SK-N-SH (cell line): ENCODE data around the gene CASP1. TPM values are rescaled to one million over a fixed set of nuclear protein-coding genes. Genes with fewer than 3 reads are reported as not detected.

ENCODE experiments used
- CTCF ChIA-PET: fragments of 300-600, 350-600 bp; formaldehyde crosslinking; extraction: SDS; loops from one replicate; lab custom pipeline; 2021; lab: Yijun Ruan, JAX
- POLR2A ChIA-PET: fragments of 350-600 bp; sonication (Branson Sonifier 250); formaldehyde crosslinking; extraction: SDS; loops from one replicate; lab custom pipeline; 2020; ENCODE audit warnings: antibody characterized with exemption, inconsistent platforms; lab: Yijun Ruan, JAX
- DNase-seq: peaks from one replicate; pipeline ENCODE4 v3.0.0; 2012
- H2AFZ ChIP-seq: fragments of 200-600 bp; sonication (generic); 2 replicates; pipeline ENCODE4 v1.8.1; 2016; ENCODE audit warnings: antibody characterized with exemption, mild to moderate bottlenecking, low read depth
- H3F3A ChIP-seq: fragments of 200-600 bp; sonication (generic); replicated peaks from 2 replicates; pipeline ENCODE3; 2016; ENCODE audit warnings: antibody characterized with exemption, mild to moderate bottlenecking; ENCODE audit not compliant: insufficient read depth
- H3K27ac ChIP-seq, 2 experiments: fragments of 200-500 bp in 1 of 2; fragments of 200-600 bp in 1 of 2; sonication (Bioruptor generic) in 1 of 2; sonication (generic), shearing (Covaris generic) in 1 of 2; 2 replicates each; pipeline versions ENCODE4 v1.5.1 to v1.6.1; 2014 to 2016; ENCODE audit warnings: low read depth in 2 of 2, inconsistent platforms in 1 of 2, low read length in 1 of 2, mild to moderate bottlenecking in 1 of 2, mixed read lengths in 1 of 2
- H3K27me3 ChIP-seq: fragments of 200-600 bp; sonication (generic), shearing (Covaris generic); 2 replicates; pipeline ENCODE4 v1.6.1; 2016; ENCODE audit warnings: mixed run types; ENCODE audit not compliant: insufficient read depth
- H3K36me3 ChIP-seq, 2 experiments: fragments of 200-500 bp in 1 of 2; fragments of 200-600 bp in 1 of 2; sonication (Bioruptor generic) in 1 of 2; sonication (generic) in 1 of 2; replicated peaks in 1 of 2; 2 replicates each; pipeline versions ENCODE3 to v1.5.1; 2014 to 2016; ENCODE audit warnings: low read length in 1 of 2, mild to moderate bottlenecking in 1 of 2; ENCODE audit not compliant: insufficient read depth in 2 of 2, control insufficient read depth in 1 of 2
- H3K4me1 ChIP-seq, 2 experiments: fragments of 200-500 bp in 1 of 2; fragments of 200-600 bp in 1 of 2; sonication (Bioruptor generic) in 1 of 2; sonication (generic), shearing (Covaris generic) in 1 of 2; 2 replicates each; pipeline versions ENCODE4 v1.5.1 to v1.6.1; 2014 to 2016; ENCODE audit warnings: low read depth in 1 of 2, low read length in 1 of 2, mixed run types in 1 of 2; ENCODE audit not compliant: insufficient read depth in 2 of 2, control insufficient read depth in 1 of 2
- H3K4me2 ChIP-seq: fragments of 200-600 bp; sonication (generic), shearing (Covaris generic); 2 replicates; pipeline ENCODE4 v1.6.1; 2017; ENCODE audit warnings: mixed run types
- H3K4me3 ChIP-seq, 2 experiments: fragments of 200-500 bp in 1 of 2; fragments of 200-600 bp in 1 of 2; sonication (Bioruptor generic) in 1 of 2; sonication (generic), shearing (Covaris generic) in 1 of 2; 2 replicates each; pipeline versions ENCODE4 v1.5.1 to v1.8.1; 2014 to 2016; ENCODE audit warnings: low read depth in 2 of 2, inconsistent platforms in 1 of 2, low read length in 1 of 2, mild to moderate bottlenecking in 1 of 2, mixed read lengths in 1 of 2, moderate library complexity in 1 of 2
- H3K79me2 ChIP-seq: fragments of 200-600 bp; sonication (generic); 2 replicates; pipeline ENCODE4 v1.8.1; 2017; ENCODE audit warnings: mild to moderate bottlenecking; ENCODE audit not compliant: insufficient read depth
- H3K9ac ChIP-seq: fragments of 200-600 bp; sonication (generic); 2 replicates; pipeline ENCODE4 v1.6.1; 2017; ENCODE audit warnings: mixed run types
- H3K9me2 ChIP-seq: fragments of 200-600 bp; sonication (generic); 2 replicates; pipeline ENCODE4 v1.6.1; 2017; ENCODE audit warnings: mixed run types
- H3K9me3 ChIP-seq: fragments of 200-600 bp; sonication (generic); 2 replicates; pipeline ENCODE4 v1.6.1; 2017; ENCODE audit warnings: mixed run types, mild to moderate bottlenecking, moderate library complexity
- H4K20me1 ChIP-seq: fragments of 200-600 bp; sonication (generic); 2 replicates; pipeline ENCODE4 v1.6.1; 2017; ENCODE audit warnings: mild to moderate bottlenecking, mixed run types; ENCODE audit not compliant: insufficient read depth
- ELF1 ChIP-seq: IDR thresholded peaks from 2 replicates; pipeline ENCODE4 v1.4.0; 2012
- EP300 ChIP-seq, 2 experiments: IDR thresholded peaks; 2 replicates each; pipeline versions ENCODE4 v1.4.0 to v1.6.1; 2012; ENCODE audit warnings: borderline replicate concordance in 1 of 2, low read depth in 1 of 2, low read length in 1 of 2
- EZH2phosphoT487 ChIP-seq: fragments of 200-600 bp; sonication (generic); IDR thresholded peaks from 2 replicates; pipeline ENCODE4 v1.6.1; 2017; ENCODE audit warnings: low read depth, mixed run types, mild to moderate bottlenecking, antibody characterized with exemption, moderate library complexity, borderline replicate concordance
- FOSL2 ChIP-seq: IDR thresholded peaks from 2 replicates; pipeline ENCODE4 v1.4.0; 2012; ENCODE audit warnings: low read depth, mild to moderate bottlenecking, moderate library complexity, borderline replicate concordance
- FOXM1 ChIP-seq: IDR thresholded peaks from 2 replicates; pipeline ENCODE4 v1.4.0; 2012; ENCODE audit warnings: low read depth, mild to moderate bottlenecking
- GABPA ChIP-seq: IDR thresholded peaks from 2 replicates; pipeline ENCODE4 v1.4.0; 2012; ENCODE audit warnings: low read depth, mild to moderate bottlenecking
- GATA2 ChIP-seq: sonication (generic); formaldehyde crosslinking; IDR thresholded peaks from 2 replicates; pipeline ENCODE4 v1.5.0; 2020; ENCODE audit warnings: mild to moderate bottlenecking, missing genetic modification reagents
- MXI1 ChIP-seq: IDR thresholded peaks from 2 replicates; pipeline ENCODE4 v1.6.1; 2012; ENCODE audit warnings: mild to moderate bottlenecking, low read depth, low read length, improper control_type of control experiment
- NFIC ChIP-seq: IDR thresholded peaks from 2 replicates; pipeline ENCODE4 v1.4.0; 2012; ENCODE audit warnings: borderline replicate concordance
- NRF1 ChIP-seq: IDR thresholded peaks from 2 replicates; pipeline ENCODE4 v1.6.1; 2012; ENCODE audit warnings: low read depth, mild to moderate bottlenecking, low read length
- POLR2AphosphoS5 ChIP-seq: IDR thresholded peaks from 2 replicates; pipeline ENCODE4 v1.6.1; 2012; ENCODE audit warnings: low read depth, low read length
- SIN3A ChIP-seq: IDR thresholded peaks from 2 replicates; pipeline ENCODE4 v1.6.1; 2012; ENCODE audit warnings: low read depth, mild to moderate bottlenecking, low read length, moderate library complexity, borderline replicate concordance
- SMC3 ChIP-seq: IDR thresholded peaks from 2 replicates; pipeline ENCODE4 v1.6.1; 2012; ENCODE audit warnings: low read depth, low read length, improper control_type of control experiment
- TEAD4 ChIP-seq: IDR thresholded peaks from 2 replicates; pipeline ENCODE4 v1.4.0; 2012; ENCODE audit warnings: mild to moderate bottlenecking, borderline replicate concordance; ENCODE audit not compliant: insufficient read depth
- WGBS: methylation state at CpG from one replicate; pipeline ENCODE4 v1.1.6; 2017; ENCODE audit warnings: low lambda C conversion rate; 5-methylcytosine and 5-hydroxymethylcytosine counted together
- polyA plus RNA-seq, 3 experiments: library from polyadenylated mRNA; depleted of rRNA; stranded (reverse); fragments of >200 nt; gene quantifications; 2 replicates each; pipeline ENCODE4 v1.2.3, GENCODE V29; 2012
- TF ChIP-seq, protein P1 (sequence below): fragments of 150-350 bp; IDR thresholded peaks from 2 replicates; pipeline ENCODE4 v1.6.1; 2017; ENCODE audit warnings: antibody characterized with exemption, low read length, low read depth, borderline replicate concordance
- TF ChIP-seq, protein P2 (sequence below): IDR thresholded peaks from 2 replicates; pipeline ENCODE4 v1.6.1; 2012; ENCODE audit warnings: mild to moderate bottlenecking, low read depth, low read length, moderate library complexity
- TF ChIP-seq, protein P3 (sequence below): IDR thresholded peaks from 2 replicates; pipeline ENCODE4 v1.4.0; 2012; ENCODE audit warnings: low read depth, borderline replicate concordance
- TF ChIP-seq, protein P4 (sequence below): IDR thresholded peaks from 2 replicates; pipeline ENCODE4 v1.4.0; 2012; ENCODE audit warnings: low read depth
- TF ChIP-seq, protein P5 (sequence below): IDR thresholded peaks from 2 replicates; pipeline ENCODE4 v1.4.0; 2012; ENCODE audit warnings: low read depth, borderline replicate concordance

The CASP1 gene
- polyA plus RNA-seq, 1 of the 3 experiments (the other 2 are of a cell fraction): not detected

DNA sequence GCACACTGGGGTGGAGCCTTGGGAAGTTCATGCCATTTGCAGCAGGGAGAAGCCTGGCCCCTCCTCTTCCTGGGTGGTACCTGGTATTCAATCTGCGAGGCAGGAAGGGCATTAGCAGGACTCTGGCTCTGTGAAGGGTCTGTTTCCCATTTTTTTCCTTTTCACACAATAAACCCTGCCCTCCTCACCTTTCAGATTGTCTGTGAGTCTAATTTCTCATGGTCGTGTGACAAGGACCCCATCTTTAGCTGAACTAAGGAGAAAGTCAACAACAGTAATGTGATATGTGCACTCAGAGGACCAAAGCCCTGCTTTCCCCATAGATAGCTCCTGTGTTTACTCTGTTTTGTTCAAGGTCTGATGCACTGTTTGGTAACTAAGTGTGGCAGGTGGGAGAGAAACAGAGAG is 39.9 kb downstream of the CASP1 start:
- no peak for DNase-seq
- POLR2A ChIA-PET: no interaction called here
- peak overlapping the region; percentile 35; the same call in 1 of the 2 replicates for H2AFZ ChIP-seq

DNA sequence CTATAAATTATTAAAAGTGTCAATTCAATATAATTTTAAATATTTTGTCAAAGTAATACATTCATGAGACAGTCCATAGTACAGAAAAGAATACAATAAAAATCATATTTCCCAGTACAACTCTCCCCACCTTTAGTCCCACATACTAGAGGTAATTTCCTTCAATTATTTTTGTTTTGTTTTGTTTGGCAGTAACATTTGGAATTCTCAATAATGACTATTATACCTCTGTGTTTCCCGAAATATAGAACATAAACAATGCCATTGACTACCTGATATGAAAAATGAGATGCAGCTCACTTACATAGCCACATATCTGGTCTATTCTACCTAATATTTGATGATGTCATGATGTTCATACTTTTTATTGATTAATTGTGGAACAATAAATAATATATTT is 42.2 kb downstream of the CASP1 start:
- CTCF ChIA-PET: no interaction called here
- TF ChIP-seq ELF1 (no peak), SIN3A (no peak), EZH2phosphoT487 (no peak), GATA2 (no peak), FOXM1 (no peak), TEAD4 (no peak), NRF1 (no peak)
- TF ChIP-seq, protein P1, sequence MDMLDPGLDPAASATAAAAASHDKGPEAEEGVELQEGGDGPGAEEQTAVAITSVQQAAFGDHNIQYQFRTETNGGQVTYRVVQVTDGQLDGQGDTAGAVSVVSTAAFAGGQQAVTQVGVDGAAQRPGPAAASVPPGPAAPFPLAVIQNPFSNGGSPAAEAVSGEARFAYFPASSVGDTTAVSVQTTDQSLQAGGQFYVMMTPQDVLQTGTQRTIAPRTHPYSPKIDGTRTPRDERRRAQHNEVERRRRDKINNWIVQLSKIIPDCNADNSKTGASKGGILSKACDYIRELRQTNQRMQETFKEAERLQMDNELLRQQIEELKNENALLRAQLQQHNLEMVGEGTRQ: no peak
- TF ChIP-seq, protein P2, sequence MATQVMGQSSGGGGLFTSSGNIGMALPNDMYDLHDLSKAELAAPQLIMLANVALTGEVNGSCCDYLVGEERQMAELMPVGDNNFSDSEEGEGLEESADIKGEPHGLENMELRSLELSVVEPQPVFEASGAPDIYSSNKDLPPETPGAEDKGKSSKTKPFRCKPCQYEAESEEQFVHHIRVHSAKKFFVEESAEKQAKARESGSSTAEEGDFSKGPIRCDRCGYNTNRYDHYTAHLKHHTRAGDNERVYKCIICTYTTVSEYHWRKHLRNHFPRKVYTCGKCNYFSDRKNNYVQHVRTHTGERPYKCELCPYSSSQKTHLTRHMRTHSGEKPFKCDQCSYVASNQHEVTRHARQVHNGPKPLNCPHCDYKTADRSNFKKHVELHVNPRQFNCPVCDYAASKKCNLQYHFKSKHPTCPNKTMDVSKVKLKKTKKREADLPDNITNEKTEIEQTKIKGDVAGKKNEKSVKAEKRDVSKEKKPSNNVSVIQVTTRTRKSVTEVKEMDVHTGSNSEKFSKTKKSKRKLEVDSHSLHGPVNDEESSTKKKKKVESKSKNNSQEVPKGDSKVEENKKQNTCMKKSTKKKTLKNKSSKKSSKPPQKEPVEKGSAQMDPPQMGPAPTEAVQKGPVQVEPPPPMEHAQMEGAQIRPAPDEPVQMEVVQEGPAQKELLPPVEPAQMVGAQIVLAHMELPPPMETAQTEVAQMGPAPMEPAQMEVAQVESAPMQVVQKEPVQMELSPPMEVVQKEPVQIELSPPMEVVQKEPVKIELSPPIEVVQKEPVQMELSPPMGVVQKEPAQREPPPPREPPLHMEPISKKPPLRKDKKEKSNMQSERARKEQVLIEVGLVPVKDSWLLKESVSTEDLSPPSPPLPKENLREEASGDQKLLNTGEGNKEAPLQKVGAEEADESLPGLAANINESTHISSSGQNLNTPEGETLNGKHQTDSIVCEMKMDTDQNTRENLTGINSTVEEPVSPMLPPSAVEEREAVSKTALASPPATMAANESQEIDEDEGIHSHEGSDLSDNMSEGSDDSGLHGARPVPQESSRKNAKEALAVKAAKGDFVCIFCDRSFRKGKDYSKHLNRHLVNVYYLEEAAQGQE: no peak

More for the DNA sequence above, 39.9 kb downstream of the CASP1 start:
- Histone ChIP-seq H4K20me1 (no peaks in the 10 kb centered on the region), H3K4me3 (no peak overlapping the region), H3K27ac (no peak overlapping the region), H3K9me3 (no peaks in the 10 kb centered on the region), H3K36me3 (no peaks in the 10 kb centered on the region), H3K79me2 (no peaks in the 10 kb centered on the region), H3F3A (no peaks in the 10 kb centered on the region), H3K9ac (no peak overlapping the region), H3K4me2 (no peak overlapping the region), H3K9me2 (no peaks in the 10 kb centered on the region), H3K4me1 (no peaks in the 10 kb centered on the region), H3K27me3 (no peaks in the 10 kb centered on the region)
- TF ChIP-seq POLR2AphosphoS5 (no peak), GABPA (no peak), FOXM1 (no peak), NFIC (no peak), EP300 (IDR thresholded peaks at IDR 0.05; ENCODE audit: borderline replicate concordance in 1 of 2, low read depth in 1 of 2, low read length in 1 of 2) (no peak), SMC3 (no peak), NRF1 (no peak), ELF1 (no peak), FOSL2 (no peak), MXI1 (no peak)
- TF ChIP-seq, protein P3, sequence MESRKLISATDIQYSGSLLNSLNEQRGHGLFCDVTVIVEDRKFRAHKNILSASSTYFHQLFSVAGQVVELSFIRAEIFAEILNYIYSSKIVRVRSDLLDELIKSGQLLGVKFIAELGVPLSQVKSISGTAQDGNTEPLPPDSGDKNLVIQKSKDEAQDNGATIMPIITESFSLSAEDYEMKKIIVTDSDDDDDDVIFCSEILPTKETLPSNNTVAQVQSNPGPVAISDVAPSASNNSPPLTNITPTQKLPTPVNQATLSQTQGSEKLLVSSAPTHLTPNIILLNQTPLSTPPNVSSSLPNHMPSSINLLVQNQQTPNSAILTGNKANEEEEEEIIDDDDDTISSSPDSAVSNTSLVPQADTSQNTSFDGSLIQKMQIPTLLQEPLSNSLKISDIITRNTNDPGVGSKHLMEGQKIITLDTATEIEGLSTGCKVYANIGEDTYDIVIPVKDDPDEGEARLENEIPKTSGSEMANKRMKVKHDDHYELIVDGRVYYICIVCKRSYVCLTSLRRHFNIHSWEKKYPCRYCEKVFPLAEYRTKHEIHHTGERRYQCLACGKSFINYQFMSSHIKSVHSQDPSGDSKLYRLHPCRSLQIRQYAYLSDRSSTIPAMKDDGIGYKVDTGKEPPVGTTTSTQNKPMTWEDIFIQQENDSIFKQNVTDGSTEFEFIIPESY: no peak
- TF ChIP-seq, protein P4, sequence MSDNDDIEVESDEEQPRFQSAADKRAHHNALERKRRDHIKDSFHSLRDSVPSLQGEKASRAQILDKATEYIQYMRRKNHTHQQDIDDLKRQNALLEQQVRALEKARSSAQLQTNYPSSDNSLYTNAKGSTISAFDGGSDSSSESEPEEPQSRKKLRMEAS: no peak
- TF ChIP-seq, protein P5, sequence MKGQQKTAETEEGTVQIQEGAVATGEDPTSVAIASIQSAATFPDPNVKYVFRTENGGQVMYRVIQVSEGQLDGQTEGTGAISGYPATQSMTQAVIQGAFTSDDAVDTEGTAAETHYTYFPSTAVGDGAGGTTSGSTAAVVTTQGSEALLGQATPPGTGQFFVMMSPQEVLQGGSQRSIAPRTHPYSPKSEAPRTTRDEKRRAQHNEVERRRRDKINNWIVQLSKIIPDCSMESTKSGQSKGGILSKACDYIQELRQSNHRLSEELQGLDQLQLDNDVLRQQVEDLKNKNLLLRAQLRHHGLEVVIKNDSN: no peak
- TF ChIP-seq, protein P1: no peak
- 21% methylated on average over 2 of the region's 2 CpGs for WGBS
- CTCF ChIA-PET: no interaction called here

More for the DNA sequence above, 42.2 kb downstream of the CASP1 start:
- Histone ChIP-seq H4K20me1 (no peaks in the 10 kb centered on the region), H3K4me2 (no peak overlapping the region), H2AFZ (no peak overlapping the region), H3K27me3 (no peaks in the 10 kb centered on the region), H3K9ac (no peak overlapping the region), H3K9me2 (no peaks in the 10 kb centered on the region), H3F3A (no peaks in the 10 kb centered on the region), H3K9me3 (no peaks in the 10 kb centered on the region; the same call in 1 of the 2 replicates), H3K27ac (no peak overlapping the region), H3K4me3 (no peak overlapping the region), H3K36me3 (no peaks in the 10 kb centered on the region), H3K79me2 (no peaks in the 10 kb centered on the region), H3K4me1 (no peaks in the 10 kb centered on the region)
- POLR2A ChIA-PET: no interaction called here
- 32% methylated on average over 1 of the region's 1 CpG for WGBS
- no peak for DNase-seq
